ENCODE data around the gene MPP3.

The MPP3 gene

DNA sequence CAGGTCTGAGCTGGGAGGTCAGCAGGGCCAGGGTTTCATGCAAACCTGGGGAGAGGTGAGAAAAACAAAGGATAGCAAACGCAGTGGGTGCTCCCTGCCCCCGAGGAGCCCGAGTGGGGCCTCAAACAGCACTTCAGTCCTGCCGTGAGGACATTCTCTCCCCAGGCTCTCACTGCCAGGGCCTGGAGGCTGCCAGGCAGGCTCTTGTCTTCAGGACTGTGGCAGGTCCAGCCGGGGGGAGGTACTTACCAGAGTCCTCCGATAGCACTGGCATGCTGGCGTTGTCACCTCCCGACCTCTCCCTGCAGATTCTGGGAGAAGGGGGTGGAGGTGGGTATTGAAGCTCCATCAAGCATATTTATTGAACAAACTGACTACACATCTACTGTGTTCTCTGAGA, 1.3 kb downstream of the MPP3 start:
- no peak for DNase-seq

DNA sequence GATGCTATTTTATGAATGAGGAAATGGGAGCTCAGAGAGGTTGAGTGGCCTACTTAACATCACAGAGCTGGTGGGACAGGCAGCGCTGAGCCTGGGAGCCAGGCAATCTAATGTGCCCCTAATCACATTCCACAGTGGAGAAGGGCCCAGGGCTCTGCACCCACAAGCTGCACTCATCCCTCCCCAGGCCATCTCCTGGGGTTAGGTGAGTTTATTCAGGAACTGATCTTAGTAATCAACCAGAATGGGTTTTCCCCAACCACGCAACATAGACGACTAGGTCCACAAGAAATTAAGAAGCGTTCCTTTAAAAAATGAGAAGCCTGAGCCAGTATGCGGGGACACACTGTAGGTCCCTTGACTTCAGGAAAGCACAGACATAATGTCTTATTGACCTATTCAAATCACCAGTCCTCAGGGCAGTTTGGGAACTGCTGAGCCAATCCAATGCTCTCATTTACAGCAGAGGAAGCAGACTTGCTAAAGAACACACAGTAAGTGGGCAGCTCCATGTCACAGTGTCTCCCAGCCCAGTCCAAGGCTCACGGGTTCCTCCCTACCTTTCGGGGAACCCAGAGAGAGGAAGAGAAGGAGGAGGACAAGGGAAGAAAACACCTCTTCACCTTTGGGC, 2.3 kb downstream of the MPP3 start:
- DNase-seq = no peak

DNA sequence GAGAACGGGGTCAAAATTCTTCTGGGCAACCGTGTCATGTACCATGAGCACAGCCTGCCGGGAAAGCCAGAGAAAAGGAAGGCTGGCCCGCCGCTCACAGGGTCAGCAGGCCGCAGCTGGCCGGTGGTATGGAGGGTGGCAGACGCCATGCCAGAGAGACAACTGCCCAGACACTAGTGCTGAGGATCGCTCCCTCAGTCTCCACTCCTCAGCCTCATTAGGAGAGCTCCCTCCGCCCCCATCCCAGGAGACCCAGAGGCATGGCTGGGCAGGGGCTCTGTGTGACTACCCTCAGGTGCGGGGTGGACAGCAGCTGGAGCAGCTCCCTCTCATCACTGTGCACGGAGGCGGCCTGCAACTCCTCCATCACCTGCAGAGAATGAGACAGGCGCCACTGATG, 3.2 kb downstream of the MPP3 start:
- DNase-seq = no peak

DNA sequence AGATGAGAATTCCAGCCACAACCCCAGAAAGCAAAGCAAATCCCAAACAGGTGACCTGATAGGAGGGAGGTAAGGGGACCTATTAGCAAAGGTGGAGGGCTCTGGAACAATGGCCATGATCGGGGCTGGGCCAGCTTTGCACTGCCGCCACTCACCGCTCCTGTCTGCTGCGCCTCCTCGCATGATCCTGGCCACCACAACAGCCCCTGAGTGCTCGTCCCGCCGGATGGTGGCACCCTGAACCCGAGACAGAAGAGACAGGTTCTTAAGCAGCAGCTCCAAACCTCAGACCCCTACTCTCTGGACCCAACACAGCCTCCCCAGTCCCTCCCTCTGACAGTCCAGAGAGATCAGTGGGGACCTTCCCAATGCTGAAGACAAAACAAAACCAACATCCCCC, 5.3 kb downstream of the MPP3 start:
- no peak for DNase-seq

DNA sequence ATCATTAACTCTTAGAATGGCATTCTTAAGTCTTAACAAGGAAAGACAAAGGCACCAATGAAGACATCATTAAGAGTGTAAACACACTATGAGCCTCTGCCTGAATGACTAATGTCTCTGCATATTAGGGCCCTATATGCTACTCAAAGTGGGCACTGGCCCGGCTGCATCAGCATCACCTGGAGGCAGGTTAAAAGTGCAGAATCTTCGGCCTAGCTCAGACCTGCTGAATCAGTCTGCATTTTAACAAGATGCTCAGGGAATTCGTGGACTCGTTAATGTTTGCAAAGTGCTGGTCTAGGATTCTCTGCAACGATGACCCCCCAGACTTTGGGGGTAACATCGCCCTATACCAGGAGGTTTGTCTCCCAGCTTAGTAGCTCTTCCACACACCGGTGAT, 6.7 kb downstream of the MPP3 start:
- no peak for DNase-seq

DNA sequence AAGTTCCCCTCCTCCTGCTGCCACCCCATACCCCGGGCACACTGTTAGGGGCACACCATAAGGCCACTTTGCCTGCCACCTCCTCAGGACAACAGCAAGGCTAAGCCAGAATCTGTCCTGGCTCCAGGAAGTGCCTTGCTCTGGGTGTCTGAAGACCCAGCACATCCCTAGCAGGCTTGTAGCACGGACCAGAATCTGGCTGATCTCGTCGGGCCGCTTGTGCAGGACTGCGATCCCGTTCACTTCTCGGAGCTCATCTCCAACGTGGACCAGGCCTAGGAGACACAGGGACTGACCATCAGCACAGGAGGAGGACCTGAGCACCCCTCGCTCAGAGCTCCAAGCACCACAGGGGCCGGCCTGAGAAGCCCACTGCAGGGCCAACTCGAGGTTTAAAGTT, 7.4 kb downstream of the MPP3 start:
- DNase-seq = no peak

DNA sequence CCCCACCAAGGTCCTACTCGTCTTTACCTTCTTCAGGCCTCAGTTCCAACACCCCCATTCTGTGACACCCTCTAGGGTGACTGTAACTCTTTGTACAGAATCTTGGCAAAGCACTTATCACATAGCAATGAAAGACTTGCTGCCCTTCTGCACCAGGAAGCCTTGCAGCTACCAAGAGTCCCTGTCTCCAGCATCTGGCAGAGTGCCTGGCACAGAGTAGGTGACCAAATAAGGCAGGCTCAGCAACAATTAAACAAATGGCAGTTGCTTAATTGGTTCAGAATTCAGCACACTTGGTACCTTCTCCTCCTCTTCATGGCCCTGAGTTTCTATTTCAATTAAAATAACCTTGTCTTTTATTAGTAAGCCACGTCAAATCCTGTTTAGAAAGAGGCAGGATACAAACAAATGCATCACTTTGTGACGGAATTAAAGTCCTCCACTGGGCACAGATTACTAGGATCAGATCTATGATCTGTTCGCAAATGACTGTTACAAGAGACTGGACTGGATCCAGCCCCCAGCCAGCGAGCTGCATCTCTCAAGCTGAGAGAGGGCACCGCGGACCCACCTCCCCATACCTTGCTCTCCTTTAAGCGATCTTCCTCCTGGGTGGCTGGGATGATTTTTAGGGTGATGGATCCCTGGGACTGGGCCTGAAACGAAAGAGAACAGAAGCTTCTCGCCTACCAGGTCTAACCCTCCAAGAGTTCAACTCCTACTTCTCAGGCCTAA, 9.4 kb downstream of the MPP3 start:
- DNase-seq = no peak

DNA sequence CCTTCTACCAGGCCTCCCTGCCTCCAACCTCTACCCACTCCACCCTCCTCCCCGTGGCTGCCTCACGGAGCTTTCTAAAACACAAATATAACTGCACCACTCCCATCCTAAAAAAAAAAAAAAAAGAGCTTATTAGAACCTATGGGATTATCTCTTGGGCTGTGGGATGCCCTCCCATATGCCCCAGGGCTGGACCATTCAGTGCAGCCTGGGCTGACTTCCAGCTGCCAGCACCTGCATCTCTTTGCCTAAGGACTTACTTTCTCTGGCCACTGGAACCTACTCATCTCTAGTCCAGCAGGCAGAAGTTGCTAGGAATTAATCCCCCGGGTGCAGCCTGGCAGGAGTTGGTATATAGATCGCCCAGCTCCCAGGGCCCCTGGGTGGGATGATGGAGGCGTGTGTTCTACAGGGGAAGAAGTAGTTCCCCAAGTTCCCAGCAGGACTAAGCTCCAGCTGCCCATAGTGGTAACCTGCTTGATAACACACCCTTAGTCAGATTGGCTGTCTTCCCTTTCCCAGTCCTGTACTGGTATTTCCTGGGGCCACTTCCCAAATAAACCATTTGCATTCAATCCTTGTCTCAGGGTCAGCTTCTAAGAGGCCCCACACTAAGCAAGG, 10.3 kb downstream of the MPP3 start:
- DNase-seq = no peak

DNA sequence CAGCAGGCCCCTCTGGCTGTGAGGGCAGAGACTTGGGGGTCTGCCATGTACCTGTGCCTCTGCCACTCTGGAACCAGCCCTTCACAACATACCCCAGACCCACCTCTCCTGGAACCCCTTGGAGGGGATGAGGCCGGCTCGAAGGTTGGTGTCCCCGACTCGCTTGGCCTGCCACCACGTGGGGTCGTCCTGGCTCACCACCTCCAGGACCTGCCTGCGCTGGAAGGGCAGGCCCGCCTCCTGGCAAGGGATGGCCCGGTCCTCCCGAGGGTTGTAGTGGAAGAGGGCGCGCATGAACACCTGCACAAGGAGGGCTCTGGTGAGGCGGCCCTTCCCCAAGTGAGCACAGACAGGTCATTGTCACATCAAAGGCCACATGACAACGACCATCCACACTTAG, 12.2 kb downstream of the MPP3 start:
- DNase-seq = no peak

DNA sequence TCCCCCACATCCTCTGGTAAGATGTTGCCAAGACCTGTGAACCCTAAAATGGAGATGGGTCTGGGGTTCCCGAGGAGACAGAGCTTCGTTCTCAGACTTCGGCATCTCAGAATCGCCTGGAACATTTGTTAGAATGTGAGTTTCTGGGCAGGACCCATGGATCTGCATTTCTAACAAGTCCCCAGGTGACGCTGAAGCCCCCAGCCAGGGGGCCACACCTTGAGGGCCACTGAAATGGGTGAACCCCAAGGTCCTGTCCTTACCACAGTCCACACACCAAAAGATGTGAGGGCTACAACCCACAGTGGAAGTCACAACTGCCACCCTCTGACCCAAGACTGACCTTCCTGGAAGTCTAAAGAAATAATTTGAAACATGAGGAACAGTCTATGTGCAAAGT, 14.0 kb downstream of the MPP3 start:
- DNase-seq = no peak

DNA sequence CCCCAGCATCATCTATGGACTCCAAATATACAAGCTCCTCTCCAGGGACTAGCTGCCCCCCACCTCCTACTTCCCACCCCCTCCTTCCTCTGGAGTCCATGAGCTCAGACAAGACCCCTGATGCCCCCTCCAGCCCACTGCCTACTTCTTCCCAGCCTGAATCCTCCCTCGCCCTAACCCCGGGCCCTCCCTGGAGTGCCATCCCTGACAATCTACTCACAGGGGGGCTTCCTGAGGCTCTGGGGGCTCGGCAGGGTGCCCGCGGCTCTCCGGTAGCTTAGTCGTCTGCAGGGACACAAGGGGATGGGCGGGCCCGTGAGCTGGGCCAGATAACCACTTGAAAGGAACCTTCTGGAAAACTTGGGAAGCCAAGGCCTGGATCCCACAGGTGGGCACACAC, 15.1 kb downstream of the MPP3 start:
- DNase-seq = no peak

DNA sequence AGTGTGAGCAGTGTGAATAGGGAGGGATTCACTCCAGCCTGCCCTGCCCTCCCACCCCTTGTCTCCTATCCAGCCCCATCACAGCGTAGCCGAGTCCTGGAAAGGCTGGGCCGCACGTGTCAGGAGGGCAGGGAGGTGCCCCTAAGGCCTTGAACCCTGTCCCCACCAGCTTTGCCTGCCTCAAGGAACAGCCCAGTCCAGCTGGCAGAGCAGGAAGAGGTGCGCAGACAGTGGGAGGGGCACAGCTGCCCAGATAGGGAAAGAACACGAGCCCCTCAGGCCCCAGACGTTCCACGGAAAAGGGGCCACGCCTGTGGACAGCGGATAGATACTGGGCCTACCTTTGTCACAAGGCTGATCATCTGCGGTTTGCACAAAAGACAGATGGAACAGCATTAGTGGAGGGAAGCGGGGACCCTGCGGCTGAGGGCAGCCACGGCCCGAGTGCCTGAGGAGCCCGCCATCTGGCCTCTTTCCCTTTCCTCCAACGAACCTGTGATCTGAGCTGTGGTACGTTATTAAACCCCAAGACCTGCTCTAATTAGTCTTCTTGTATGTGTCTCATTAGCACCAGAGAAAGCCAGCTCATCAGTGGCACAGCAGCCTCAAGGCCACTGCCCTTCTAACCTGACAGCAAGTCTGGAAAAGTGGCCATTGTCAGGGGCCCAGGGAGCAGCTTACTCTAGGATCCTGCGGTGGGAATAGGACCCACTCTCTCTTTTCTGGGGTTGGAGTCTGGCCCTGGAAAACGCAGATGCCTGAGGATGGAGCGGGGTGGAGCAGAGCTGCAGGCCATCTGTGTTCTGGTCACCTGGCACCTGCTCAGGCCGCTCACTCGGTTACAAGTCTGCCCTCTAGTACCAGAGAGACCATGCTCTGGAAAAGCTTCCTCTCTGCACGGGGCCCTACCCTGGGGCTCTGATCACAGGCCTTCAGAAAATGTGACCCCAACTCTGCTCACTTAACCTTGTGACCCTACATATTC, 16.3 kb downstream of the MPP3 start:
- no peak for DNase-seq

DNA sequence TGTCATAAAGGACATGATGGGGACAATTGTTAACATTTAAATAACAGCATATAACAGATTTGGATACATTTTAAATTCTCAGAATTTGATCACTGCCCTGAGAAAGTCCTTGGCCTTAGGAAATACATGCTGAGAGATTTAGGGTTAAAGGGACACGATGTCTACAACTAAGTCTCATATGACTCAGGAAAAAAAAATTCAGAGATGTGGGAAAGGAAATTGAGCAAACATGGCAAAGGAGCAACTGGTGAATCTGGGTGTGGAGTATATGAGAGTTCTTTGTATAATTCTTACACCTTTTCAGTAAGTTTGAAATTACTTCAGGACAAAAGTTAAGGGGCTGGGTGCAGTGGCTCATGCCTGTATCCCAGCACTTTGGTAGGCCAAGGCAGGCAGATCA, 18.2 kb downstream of the MPP3 start:
- DNase-seq = no peak

DNA sequence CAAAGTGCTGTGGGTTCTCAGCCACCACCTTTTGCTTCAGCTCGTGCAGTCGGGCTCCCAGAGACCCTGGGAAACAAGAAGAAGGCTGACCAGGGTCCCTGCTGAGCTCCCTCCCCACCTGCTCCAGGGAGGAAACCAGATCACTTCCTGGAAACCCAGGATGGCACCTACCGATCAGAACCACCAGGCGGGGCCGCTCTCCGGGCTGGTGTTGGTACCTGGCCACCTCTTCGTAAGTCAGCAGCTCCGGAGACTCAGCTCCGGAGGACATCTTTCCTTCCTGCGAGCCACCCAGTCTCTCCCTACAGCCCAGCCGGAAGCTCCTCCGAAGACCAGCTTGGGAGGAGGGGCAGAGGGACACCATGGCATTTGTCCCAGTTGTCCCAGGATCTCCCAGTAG, 18.9 kb downstream of the MPP3 start:
- DNase-seq = no peak

DNA sequence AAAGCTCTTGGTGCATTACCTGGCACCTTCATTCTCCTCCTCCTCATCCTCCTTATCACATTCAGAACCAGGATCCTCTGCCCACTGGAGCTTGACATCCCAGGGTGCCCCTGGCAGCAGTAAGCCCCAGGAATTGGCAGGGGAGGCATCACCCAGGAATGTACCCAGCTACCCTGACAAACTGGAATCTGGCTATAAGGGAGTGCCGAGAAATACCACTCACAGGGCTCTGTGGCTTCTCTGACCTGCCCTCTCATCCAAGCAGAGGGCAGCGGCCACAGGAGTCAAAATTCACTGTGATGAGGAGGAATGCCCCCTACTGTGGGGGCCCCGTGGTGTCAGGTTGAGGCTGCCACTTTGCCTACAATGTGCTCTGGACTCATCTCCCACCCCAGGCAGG, 19.6 kb downstream of the MPP3 start:
- DNase-seq = no peak

DNA sequence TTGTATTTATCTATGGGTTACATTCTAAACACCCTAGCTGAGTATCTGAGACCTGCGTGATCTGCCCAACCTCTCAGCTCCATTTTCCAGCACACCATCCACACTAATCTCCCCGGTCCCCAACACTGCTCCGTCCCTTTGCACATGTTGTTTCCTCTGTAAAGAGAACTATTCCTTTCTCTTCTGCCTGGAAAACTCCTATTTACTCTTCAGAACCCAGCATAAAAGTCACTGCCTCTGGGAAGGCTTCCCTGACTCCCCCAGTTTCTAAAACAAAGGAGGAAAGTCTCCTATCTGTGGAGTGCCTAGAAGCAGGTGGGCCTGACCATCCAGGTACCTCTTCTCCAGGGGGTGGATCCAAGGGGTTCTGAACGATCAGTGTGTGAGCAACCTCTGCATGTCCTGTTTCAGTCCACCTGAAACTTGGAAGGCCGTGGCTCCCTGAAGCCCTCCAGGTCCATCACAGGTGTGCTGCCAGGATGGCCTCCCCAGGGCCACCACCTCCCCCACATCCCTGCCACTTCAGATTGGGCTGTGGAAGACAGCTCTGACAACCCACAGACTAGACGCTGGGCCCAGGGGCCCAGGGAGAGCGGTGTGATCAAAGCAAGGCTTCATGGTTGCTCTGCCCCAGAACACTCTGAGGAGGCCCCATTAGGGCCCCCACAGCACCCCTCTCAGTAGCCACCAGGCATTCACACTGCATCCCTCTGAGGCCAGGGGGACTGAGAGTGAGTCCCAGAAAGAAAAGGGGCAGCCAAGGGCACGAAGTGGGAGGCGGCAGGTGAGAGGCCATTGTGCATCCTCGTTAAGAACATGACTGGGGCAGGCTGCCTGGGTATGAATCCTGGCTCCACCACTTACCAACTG, 20.3 kb downstream of the MPP3 start:
- no peak for DNase-seq

DNA sequence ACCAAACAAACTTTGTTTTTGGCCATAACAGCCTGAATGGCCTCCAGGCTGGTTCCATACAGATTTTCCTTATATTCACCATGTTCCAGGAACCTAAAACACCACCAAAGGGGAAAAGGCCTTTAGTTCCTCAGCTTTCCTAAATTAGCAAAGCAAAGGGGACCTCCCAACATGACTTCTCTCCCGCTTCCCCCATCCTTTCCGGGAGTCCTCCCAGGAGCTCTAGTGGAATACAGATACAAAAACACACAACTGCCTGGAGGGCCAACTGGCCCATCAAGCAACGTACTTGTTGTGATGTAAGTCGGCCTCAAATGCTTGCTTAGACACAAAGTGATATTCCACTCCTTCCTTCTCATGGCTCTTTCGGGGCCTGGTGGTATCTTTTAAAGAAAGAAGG, 22.1 kb downstream of the MPP3 start:
- no peak for DNase-seq

DNA sequence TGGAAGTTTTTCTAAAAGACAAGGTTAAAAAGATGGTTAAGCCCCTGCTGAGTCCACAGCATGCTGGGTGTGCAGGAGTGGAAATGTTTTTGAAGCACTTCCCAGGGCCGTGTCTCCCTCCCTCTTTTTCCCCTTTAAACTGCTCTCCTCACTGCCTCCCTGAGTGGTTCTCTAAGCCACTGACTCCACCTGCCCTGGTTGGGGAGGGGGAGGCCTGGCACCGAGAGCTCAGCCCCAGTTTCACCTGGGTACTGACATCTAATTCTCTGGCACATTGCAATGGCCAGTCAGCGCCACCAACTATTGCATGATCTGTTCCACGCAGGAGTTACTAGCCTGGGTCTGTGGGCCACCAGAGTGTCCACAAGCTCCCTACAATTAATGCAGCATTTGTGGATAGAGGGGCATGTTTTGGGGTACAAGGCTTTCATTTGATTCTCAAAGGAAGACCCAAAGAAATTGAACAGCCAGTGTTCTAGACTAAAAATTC, 22.7 kb downstream of the MPP3 start:
- DNase-seq = no peak

DNA sequence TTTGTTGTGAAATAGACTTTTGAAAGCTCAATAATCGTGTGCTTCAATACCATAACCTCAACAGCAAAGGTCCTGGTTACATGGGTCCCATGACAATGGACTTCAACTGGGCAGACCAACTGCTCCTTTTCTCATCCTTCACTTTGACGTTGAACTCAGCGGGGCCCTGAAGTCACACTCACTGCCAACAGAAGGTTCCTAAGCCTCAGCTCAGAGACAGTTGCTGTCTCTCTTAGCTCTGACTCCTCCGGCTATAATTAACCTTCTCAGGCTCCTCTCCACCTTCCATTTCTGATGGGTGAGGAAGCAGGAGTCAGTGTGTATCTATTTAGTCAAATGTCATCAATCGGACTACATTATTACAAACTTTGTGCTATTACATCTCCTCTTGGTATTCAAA, 23.8 kb downstream of the MPP3 start:
- no peak for DNase-seq

DNA sequence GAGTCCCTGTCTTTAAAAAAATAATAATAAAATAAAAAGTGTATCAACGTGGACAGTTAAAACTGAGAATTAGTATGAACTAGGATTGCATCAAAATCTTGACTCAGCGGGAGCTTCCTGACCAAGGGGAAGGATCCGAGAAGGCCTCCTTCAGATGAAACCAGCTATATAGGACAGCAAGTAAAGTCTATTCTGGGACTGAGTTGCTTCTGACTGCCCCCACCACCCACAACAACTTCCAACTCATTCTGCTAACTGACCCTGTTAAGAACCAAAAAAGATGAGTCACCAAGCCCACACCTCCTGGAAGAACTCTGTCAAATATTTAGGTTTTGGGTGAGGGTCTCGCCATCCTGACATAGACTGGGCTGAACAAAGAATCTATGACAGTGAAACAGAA, 24.9 kb downstream of the MPP3 start:
- no peak for DNase-seq

DNA sequence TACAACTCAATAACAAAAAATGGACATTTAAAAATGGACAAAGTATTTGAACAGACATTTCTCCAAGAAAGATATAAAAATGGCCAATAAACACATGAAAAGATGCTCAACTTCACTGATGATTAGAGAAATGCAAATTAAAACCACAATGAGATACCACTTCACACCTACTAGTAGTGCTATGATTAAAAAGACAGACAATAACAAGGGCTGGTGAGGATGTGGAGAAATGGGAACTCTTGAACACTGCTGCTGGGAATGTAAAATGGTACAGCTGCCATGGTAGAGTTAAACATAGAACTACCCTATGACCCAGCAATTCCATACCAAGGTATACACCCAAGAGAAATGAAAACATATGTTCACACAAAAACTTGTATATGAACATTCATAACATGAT, 27.8 kb downstream of the MPP3 start:
- no peak for DNase-seq

DNA sequence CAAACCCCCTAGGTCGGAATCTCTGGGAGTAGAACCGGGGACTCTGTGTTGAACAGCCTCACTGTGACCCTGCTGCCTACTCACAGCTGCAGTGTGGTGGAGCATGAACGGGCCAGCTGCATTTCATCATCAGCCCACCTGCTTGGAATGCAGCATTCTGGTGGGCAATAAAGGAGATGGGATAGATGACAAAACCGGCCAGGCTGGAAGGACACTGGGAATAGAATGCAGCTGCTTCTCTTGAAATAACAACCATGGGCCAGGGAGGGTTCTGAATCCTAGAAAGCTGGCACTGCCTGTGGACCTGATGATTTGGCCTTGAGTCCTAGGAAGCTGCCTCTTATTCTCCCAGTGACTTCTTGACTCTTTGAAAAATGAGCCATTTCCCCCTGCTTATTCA, 29.2 kb downstream of the MPP3 start:
- no peak for DNase-seq
